Pons (tissue), 1 donor: ENCODE measurements around the gene CPB1.
A peak's percentile ranks its signal among the peaks of the same experiment; 100 is the strongest.

Experiments used
- DNase-seq: peaks from one replicate; pipeline ENCODE4 v3.0.0-alpha.2; 2016; ENCODE audit warnings: low spot score

Gene CPB1

DNA sequence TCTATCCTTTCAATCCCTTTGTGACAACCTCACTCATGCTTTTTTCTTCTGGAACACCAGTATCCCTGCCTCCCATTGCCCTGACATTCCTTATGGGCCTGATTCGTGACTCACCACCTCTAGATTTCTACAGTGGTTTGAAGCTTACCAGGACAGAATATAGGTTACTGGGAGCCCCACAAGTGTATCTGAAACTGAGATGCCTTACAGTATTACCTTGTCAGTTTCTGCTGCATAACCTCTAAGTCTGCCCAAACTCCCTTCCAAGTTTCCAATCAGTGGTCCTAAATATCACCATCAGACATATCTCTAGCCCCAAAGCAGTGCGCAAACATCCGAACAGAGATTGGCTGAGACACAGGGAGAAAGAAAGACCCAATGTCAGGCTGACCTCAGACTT is 5.6 kb downstream of the CPB1 start:
- no peak for DNase-seq

- no peak for DNase-seq
Observed at GRCh38 chr3:148839805-148840204, 12.2 kb downstream of the CPB1 start.

GRCh38 chr3:148840451-148840850 is 12.8 kb downstream of the CPB1 start:
- no peak for DNase-seq

GRCh38 chr3:148845756-148846395 is 18.3 kb downstream of the CPB1 start:
- DNase-seq: no peak

GRCh38 chr3:148847351-148847750 is 19.7 kb downstream of the CPB1 start:
- no peak for DNase-seq

DNA sequence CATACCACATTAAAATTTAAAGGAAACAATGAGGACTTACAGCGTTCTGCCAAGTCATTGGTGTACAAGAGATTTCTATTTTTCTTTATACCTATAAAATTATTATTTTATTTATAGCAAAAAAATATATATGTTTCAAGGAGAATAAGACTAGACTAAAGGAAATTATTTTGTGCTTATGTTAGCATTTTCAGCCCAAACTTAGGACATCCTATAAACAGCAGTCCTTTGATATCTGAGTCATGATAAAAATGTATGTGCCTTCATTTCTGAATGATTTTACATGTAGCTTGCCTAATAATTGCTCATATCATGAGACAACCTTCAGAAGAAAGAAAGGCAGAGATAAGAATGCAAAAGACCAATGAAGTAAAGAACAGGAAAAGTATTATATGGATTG is 20.8 kb downstream of the CPB1 start:
- DNase-seq: no peak

GRCh38 chr3:148852271-148852992 is 24.8 kb downstream of the CPB1 start:
- DNase-seq: no peak

- DNase-seq: no peak
Observed at GRCh38 chr3:148853076-148853475, 25.5 kb downstream of the CPB1 start.

- no peak for DNase-seq
Observed at GRCh38 chr3:148854061-148854460, 26.4 kb downstream of the CPB1 start.

- DNase-seq: no peak
Observed at GRCh38 chr3:148856384-148856783, 28.8 kb downstream of the CPB1 start.

GRCh38 chr3:148857316-148857715 is 29.7 kb downstream of the CPB1 start:
- DNase-seq: no peak

DNA sequence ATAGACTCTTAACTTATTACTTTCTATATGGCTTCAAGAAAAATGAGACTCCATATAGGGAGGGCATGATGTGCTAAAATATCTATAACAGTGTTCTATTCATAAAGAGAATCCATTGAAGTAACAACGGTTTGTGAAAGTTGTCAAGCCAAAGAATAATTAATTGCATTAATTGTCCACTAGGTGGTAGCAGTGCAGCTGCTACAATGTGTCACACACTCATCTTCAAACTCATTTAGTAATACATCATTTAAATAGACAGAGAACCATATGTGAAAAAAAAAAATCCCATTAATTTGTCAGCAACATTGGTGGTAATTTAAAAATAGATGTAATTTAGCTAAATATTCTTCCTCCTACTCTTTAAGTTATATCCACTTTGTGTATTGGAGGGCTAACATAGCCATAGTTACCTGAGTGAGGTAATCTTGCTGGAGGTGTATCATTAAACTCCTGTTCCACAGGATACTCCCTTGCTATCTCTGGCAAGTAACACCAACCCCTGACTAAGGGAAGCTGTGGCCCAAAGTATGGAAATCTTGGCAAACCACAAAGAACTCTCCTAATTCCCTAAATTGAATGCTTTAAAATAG is 33.8 kb downstream of the CPB1 start:
- peak; percentile 73 for DNase-seq

DNA sequence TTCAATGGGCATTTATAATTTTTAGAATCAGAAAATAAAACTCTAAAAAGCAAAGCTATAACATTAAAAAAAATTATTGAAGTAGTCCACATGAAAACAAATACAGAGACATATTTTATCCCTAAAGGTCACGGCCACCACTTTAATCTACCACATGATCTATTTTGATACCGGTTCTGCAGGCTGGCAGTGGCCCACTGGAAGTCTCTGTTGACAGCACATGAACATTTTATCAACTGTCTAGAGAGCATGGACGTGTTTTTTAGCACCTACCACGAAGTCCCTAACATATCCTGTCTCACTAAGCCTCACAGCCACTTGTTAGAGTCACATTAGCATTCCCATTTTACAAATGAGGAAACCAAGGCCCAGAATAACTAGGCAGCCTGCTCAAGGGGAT is 35.7 kb downstream of the CPB1 start:
- DNase-seq: no peak

DNA sequence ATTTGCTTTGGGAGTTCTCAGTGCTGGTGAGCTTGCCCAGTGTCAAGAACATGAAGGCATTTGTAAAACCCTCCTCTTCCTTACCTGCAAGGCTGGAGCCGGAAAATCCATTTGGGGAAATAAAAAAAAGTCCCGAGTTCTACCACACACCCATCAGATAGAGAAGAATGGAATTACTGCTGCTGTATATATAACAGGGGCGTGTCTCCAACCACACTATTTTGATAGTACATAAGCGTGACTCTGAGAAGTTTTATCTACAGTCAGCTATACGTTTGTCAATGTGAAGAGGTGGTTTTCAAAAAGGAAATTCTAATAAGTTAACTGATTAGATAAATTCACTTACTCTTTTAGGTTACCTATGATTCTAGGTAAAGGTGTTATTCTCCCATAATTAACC is 36.2 kb downstream of the CPB1 start:
- no peak for DNase-seq

DNA sequence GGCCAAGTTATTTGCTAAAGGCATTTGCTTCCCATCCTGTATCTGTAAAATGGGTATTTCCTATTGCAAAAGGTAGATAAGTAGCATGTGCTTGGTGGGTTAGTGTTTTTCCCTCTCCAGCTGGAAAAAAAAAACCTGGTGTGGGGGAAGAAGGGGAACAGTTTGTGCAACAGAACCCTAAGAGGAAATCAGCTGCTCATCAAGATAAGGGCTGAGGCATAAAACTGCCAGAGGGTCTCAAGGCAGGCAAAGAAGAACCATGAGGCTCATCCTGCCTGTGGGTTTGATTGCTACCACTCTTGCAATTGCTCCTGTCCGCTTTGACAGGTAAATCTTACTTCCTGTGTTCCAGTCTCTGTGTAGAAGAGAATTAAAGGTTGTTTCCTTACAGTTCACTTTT is 37.4 kb downstream of the CPB1 start, which contains the start of gene CPA3:
Gene CPA3, plus strand, starts transcription at position 248 of the 400 bp plus-strand sequence. Its CDS starts 12 bp downstream, at position 260.
- no peak for DNase-seq

- no peak for DNase-seq
Observed at GRCh38 chr3:148866261-148866660, 38.6 kb downstream of the CPB1 start.

DNA sequence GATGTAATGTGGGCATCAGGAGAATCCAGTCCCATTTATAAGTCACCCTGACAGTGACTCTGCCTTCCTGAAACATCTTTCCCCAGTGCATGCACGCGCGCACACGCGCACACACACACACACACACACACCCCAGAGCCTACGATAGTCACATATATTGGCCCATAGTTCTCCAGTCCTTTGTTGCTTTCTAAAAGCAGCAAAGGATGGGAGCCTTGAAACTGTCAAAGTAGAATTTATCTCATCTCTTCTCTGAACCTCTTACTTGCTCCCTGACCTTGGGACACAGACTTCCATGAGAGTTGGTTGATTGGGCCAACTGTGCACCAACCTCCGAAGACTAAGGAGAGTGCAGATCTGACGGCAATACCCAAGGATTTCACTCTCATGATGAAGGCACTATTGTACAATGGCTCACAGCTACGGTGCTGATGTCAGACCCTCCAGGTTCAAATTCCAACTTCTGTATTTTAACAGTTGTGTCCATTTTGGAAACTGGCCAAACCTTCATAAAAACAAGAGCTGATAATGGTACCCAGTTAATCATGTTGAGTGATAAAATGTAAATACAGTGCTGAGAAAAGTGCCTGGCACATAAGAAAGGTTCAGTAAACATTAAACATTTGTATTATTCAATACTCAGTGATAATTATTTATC is 45.8 kb downstream of the CPB1 start:
- no peak for DNase-seq

DNA sequence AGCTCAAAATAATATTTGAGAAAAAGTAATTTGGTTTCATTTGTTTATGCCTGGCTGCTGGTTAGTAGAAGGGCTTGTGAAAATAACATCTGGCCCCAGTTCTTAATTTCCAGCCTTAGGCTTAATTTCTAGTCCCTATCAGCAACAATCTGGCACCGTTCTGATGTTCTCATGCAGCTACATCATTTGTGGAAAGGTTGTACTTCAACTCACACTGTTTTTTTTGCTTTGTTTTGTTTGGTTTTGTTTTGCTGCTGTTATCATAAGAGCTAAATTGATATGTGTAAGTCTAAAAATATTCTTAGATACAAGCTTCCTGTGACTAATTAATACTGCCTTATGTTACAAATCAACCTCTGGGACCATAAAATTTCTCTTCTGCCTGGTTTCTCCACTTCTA is 46.4 kb downstream of the CPB1 start:
- no peak for DNase-seq

GRCh38 chr3:148878095-148878494 is 50.5 kb downstream of the CPB1 start:
- no peak for DNase-seq

- DNase-seq: no peak
Observed at GRCh38 chr3:148879256-148879655, 51.6 kb downstream of the CPB1 start.

DNA sequence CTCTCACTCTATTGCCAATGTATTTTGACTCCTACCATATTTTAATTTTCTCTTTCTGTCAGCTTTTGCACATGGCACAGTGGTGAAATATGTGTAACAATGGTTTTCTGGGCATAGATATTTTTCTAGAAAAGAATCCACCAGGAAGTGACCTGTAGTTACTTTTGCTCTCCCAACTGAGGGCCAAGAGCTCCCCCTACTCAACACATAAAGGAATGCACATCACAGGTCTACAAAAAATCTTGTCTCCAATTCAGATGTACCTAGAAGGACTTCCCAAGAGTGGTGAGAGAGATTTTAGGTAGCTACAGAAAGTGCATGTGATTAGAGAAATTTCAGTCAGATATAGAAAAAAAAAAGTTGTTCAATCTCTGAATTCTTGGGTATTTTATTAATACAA is 53.1 kb downstream of the CPB1 start:
- no peak for DNase-seq

DNA sequence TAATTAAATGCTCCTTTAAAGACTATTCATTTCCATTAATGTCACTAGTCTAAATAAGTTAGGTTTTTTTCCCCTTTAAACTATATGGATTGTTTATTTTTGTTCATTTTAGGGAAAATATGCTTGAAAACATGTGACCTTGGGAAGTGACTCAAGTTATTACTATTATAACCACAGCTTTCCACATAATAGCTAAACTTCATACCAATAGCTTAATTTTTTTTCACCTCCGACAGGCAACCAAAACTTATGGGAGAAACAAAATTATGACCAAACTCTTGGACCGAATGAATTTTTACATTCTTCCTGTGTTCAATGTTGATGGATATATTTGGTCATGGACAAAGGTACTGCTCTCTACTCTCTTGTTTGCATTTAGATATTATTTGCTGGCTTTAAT is 53.7 kb downstream of the CPB1 start:
- DNase-seq: no peak

DNA sequence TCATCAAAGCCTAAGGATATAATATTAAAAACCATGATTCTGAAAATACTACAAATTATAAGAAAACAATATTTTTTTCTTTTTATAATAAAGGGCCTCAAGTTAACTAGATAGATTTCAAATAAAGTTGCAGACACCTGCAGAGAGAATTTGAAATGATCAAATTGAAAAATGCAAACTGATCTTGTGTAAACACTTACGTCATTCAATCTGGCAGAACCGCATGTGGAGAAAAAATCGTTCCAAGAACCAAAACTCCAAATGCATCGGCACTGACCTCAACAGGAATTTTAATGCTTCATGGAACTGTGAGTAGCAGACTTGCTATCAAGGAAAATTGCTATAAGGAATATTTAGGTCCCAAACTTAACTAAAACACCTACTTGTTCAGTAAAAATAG is 54.7 kb downstream of the CPB1 start:
- DNase-seq: no peak
